CD4-positive, alpha-beta T cell treated with Interleukin-21 for 1 hour (primary cell): ENCODE data around the gene KDELR3.
A peak's percentile ranks its signal among the peaks of the same experiment; 100 is the strongest.
"Not testable (repeated sequence)": the region's sequence is repeated elsewhere in the genome, so short reads cannot be mapped to it uniquely, and the experiment has no call there.

Experiments
- DNase-seq: peaks from one replicate; pipeline ENCODE4 v3.0.0-alpha.2; 2020

Gene KDELR3

DNA sequence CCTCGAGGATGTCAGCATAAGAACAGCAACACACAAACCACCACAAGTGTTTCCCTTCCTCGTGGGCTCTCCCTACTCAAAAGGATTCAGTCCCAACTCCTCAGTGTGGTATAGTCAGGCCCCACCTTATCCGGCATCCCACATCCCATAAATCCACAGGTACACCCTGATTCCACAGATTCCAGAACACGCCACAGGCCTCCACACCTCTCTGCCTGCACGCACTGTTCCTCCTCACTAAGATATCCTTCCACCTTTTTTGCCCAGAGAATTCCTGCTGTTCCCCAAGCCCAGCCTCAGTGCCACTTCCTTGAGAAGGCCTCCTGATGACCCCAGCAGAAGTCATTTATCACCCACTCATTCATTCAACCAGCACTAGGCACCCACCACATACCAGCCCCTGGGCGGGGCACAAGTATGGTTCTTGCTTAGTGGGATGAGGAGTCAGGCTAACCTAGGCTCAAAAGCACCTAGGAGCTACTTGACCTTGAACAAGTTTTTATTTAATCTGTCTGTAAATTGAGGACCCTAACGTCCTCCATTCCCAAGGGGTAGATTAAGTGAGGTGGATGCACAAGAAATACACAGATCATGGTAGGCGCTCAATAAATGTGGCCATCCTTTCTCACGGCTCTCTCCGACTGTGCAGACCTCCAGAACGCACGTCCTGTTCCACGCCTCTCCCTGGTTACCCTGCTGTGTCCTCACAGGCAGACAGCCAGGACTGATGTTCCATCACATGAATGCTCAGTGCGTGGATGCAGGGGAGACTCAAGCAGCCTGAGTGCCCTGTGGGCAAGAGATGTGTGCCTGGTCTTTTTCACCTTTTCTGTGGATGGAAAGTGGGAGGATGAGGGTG is 10.8 kb upstream of the KDELR3 start:
- DNase-seq: no peak

DNA sequence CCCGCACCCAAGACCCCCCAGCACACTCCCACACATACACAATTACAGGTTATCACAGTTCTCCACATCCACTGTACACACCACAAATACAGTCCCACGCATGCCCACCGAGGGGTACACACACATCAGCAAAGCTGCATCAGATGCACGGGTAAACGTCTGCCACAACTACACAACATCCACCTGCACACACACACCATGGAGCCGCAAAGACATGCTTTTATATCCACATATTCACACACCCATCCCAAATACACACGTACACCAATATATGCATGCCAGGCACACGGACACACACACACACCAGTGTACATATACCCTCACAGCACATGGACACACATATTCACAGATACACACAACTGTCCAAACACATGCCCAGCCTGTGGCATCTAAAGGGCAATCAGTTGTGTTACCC is 7.5 kb upstream of the KDELR3 start:
- no peak for DNase-seq

DNA sequence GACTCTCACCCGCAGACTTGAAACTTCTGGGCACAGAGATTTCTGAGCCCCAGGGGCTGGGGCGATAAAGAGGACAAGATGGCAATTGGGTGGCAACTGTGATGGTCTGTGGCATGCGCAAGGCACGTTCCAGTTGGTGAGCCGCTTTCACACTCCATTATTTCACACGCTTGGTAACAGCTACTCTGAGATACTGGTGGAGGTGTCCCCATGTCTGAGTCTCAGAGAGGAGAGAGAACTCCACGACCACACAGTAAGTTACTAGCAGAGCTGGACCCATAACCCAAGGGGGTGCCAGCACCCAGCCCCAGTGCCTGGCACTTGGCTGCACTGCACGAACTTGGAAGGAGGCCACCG is 6.9 kb upstream of the KDELR3 start:
- DNase-seq: no peak

DNA sequence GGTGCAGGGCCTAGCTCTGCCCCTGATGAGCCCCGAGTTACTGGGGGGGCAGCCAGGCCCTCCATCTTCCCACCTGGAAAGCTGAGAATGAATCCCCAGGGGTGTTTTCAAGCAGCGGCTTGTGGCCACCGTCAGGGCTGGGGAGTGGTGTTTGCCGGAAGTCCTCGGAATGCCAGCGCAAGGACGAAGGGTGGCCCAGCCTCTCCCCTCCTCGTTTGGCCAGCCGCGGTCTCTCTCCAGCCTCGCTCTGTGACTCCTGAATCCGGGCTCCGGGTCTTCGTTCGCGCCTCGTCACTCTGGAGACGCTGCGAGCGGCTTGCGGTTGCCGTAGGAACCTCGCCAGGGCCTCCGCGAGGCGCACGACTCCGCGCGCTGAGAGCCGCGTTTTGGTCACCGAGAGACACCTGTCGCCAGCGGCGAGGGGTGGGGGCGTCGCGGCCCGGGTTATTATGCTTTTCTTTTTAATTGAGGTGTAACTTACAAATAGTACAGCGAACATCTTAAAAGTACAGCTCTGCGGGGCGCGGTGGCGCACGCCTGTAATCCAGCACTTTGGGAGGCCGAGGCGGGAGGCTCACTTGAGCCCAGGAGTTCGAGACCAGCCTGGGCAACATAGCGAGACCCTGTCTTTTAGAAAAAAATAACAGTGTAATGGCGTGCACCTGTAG is 6.3 kb upstream of the KDELR3 start:
- DNase-seq: peak; percentile 51

DNA sequence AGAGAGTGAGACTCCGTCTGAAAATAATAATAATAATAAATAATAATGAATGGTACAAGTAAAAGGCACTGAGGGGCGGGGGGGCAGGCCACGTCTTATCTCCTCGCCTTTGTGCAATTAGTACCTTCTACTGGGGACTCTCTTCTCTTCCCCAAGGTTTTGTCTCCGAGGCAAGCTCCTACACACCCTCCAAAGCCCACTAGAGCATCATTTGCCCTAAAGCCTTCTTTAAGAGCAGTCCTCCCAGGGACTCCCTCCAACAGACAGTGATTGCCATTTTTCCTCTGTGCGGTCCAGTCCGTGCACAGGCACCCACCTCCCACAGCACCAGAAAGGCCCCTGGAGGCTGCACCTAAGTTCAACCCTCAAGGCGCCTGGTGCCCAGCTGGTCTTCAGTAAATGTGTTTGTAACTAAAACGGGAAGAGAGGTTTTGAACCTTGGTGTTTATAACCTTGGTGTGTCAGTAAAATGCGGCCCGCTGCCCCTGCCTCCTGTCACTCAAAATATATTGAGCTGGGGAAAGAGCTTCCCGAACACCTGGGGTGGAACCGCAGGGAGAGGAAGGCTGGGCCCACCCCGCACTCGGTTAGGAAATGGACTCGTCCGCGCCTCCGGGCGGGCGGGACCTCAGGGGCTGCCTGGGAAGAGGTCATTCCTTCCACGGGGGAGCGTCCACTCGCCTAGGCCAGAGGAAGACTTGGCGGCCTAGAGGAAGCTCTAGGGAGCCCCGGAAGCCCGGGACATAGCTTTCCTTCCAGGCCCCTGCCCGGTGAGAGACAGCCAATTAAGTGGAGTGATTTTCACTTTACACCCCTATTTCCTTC is 4.7 kb upstream of the KDELR3 start:
- no peak for DNase-seq

DNA sequence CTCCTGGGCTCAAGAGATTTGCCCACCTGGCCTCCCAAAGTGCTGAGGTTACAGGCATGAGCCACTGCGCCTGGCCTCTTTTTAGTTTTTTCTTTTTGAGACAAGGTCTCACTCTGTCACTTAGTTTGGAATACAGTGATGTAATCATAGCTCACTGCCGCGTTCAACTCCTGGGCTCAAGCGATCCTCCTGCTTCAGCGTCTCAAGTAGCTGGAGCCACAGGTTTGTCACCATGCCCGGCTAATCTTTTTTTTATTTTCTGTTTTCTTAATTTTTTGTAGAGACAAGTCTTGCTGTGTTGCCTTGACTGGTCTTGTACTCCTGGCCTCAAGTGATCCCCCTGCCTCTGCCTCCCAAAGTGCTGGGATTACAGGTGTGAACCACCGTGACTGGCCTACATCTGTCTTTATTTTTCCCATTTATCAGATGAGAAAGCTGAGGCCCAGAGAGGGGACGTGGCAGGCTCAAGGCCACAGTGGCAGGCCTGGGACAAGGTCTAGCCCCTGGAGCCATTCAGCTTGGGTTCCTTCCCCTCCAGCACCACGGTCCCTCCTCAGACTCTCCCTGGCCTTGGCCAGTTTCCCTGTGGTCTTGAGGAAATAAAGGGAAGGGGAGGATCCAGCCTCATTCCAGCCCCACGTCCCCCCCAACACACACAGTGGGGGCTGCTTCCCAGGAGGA is 2.8 kb upstream of the KDELR3 start:
- DNase-seq: no peak

DNA sequence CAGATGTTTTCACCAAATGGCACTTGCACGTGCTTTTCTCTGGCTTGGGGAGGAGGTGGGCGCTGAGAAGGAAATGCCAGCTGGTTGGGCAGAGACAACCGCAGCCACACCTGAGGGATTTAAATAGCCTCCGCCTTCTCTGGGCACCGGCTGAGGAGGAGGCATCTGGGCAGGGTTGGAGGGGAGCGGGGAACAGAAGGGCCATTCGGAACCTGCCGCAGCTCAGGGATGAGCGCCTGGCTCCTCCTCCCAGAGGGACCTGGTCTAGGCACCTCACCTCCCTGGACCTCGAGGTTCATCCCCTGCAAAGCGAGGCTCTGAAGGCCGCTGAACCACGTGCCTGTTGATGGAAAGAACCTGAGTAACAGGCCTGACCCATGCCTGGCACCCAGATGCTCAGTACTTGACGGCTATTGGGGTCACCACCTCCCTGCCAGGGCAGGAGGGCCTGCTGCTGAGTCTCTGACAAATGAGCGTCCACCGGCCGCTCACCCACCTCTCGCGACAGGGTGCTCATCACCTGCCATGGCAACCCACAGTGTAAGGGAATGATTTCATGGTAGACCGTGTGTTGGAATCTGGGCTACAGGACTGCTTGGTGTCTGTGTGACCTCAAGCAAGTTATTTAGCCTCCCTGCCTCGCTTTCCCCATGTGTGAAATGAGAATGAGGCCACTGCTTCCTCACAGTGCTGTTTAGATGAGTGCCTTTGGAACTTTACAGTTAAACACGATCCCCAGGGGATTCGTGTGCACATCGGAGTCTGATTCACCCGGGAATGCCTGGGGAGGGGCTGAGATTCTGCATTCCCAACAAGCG is 2.0 kb upstream of the KDELR3 start:
- DNase-seq: no peak

DNA sequence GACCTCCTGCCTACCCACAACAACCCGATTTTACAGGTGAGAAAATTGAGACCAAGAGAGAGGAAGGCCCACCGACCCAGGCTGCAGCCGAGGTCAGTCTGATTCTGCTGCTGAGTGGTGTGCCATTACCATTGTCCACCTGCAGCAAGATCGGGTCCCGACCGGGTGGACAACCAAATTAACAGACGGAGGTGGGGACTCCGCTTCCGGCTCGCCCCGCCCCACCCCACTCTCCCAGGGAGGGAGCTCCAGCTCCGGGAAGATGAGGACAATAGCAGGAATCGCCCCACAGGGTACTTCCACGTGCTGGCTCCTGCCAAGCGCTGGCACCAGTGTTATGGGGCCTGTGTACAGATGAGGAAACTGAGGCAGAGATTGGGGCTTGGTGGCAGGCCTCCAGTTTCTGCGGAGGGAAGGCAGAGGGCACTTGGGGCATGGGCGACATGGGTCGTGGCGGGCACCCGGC is 425 bp upstream of the KDELR3 start:
- DNase-seq: no peak

DNA sequence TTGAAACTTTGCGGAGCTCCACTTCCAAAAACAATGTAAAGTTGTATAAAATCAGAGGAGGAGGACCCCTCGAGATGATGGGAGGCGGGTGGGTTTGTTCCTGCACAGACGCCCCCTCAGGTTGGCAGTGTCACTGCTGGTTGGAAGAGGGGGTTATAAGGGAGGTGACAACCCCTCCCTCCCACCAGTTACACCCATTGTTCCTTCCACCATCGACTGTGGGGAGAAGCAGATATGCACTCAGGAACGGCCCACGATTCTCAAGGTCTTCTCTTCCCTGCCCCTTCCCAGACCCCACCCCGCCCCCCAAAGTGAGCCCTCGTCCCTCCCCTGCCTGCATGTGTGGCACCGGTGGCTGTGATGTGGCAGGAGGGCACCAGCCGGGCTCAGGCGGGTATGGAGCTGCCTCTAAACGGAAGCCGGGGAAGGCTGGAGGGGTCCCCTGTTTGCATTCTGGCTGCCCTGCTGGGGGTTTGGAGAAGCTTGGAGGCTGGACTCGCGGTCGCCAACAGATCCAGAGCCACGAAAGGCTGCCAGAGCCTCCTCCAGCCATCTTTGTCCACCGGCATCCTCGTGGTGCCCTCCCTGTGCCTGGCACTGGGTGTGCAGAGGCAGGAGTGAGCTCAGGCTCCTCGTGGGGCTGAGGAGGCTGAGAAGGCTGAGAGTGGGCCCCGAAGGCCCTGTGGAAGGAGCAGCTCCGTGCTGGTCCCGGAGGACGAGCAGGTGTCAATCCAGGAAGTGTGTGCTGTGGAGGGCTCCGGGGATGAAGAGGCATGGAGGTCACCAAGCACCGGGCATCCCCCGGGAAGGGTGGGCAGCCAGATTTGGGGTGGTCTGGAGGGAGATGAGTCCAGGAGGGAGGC is 778 bp downstream of the KDELR3 start:
- DNase-seq: no peak

DNA sequence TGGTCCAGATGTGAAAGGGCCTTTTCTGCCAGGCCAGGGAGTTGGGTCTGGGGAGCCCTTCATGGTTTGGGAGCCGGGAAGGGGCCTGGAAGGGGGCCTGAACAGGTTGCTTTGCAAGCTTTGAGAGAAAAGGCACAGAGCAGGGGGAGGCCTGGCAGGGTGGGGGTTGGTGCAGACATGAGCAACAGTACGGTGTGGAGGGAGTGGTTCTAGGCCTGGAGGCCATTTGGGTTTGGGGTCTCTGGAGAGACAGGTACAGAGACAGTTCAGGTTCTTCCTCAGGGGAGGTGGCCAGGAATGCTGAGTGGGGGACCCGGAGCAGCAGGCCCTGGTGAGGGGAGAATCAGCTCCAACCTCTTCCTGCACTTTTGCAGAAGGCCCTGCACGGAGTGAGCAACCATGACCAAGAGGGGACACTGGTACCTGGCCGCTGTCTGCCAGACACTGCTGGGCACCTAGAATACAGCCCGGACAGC is 1.4 kb downstream of the KDELR3 start:
- DNase-seq: no peak

DNA sequence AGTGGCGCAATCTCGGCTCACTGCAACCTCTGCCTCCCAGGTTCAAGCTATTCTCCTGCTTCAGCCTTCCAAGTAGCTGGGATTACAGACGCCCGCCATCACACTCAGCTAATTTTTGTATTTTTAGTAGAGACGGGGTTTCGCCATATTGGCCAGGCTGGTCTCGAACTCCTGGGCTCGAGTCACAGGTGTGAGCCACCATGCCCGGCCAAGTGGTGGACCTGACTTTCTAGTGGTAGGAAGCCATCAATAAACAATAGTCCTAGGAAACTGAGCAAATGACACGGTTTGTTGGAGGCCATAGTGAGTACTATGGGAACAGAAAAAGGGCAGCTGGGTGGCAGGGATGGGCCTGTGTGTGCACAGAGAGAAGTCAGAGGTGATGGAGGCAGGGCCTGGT is 2.3 kb downstream of the KDELR3 start:
- not testable (repeated sequence) for DNase-seq

DNA sequence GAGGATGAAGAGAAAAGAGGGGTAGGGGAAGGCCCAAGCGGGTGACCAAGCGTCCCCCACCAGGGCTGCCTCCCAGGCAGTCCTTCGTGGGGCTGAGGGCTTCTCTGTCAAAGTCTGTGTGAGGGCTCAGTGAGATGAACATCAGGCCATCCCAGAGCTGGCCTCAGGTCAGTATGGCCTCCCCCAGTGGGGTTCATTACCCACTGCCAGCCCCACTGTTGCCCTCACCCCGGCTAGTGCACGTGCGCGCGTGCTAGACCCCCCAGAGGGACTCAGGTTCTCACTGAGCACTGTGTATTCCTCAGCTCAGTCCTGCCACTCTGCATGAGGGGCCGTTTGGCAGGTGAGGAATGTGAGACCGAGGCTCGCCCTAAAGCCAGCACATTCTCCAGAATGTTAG is 3.3 kb downstream of the KDELR3 start:
- DNase-seq: no peak

DNA sequence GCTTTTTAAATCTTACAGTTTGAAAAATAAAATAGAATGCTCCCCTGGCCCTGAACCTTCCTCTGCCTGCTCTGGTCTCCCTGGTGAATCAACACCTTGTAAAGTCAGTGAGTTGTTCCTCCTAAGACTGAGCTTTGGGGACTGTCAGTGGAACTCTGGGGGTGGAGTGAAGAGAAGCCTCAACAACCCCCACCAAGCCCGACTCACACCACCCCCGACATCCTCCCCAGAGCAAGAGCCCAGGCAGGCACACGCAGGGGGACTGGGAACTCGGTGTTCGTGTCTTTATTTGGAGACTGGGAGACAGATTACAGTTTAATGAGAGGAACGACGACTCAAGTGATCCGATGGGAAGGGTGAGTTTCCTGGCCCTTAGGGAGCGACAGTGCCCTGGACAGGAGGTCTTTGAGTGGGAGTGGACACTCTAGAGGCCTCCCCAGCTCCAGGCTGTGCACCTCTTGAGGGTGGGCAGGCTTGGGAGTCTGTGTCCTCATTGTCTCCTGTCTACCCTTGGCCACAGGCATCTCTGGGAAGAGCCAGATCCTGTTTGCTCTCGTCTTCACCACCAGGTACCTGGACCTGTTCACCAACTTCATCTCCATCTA is 6.2 kb downstream of the KDELR3 start:
- no peak for DNase-seq

DNA sequence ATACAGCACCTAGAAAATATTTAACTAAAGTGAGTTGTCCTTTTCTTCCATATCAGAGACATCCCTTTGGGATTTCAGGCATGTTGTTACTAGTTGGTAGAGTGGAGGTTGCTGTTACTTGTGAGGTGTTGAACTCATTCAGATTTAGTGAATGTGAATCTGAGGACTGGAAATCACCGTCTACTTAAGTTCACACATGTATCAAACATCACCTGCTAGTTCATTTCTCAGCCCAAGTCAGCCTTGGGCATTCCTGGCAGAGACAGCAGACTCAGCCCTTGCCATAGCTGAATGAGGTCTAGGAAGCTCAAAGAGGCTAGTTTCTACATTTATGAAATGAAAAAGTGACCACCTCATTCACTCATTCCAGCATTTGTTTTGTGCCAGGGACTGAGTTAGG is 9.7 kb downstream of the KDELR3 start:
- DNase-seq: no peak

DNA sequence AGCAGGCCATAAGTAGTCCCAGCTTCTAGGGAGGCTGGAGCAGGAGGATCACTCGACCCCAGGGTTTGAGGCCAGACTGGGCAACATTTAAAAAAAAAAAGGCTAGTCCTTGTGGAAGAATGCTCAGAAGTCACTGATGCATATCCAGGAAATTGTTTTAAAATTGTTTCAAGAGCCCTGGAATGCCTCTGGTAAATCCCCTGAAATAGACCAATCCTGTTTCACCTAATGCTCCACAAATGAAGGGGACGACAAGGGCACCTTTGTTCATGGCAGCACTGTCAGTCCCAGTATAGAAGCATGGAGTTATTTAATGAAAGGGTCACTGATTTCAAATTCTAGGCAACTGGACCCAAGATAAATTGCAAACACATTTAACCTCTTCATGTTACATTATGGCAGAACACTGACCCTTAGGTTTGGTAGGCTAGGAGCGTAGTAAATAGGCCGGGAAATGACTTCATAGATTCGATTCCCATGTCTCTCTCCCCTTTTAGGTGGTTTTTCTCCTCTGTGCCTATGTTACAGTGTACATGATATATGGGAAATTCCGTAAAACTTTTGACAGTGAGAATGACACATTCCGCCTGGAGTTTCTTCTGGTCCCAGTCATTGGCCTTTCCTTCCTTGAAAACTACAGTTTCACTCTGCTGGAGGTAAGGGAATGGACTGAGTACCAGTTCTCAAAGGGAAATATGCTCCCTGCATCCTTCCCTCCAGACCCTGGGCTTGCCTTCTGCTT is 11.4 kb downstream of the KDELR3 start:
- no peak for DNase-seq

DNA sequence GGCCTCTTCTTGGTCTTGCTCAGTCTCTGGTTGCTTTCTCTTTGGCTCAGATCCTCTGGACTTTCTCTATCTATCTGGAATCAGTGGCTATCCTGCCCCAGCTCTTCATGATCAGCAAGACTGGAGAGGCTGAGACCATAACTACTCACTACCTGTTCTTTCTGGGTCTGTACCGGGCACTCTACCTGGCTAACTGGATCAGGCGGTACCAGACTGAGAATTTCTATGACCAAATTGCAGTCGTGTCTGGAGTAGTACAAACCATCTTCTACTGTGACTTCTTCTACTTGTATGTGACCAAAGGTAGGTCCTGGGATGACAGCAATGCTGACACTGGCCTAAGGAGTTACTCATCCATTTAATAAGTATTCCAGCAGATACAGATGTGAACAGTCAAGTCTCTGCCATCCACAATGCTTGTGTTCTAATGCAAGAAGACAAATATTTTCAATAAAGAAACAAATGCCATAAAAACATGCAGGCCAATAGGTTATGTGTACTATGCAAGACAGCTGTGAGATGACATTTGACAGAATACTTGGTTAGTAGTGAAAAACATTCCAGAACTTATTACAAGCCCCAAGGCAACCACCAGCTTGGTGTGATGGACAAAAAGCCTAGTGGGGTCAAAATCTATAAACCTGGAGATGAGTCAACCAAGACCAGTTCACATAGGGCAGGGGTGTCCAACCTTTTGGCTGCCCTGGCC is 13.4 kb downstream of the KDELR3 start:
- DNase-seq: no peak

DNA sequence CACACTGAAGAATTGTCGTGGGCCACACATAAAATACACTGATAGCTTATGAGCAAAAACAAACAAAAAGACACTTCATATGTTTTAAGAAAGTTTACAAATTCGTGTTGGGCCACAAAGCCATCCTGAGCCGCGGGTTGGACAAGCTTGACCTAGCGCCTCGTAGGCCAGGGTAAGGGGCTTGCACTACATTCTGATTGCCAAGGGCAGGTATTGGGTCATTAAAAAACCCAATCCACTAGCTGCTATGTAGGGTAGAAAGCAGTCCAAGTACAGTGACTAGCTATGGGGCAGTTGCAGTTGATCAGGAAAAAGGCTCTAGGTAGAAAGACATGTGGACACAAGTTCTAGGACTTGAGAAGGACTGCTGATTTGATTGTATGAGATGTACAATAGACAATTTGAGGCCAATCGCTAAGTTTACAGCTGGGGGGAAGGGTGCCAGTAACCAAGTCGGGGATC is 14.0 kb downstream of the KDELR3 start:
- no peak for DNase-seq

DNA sequence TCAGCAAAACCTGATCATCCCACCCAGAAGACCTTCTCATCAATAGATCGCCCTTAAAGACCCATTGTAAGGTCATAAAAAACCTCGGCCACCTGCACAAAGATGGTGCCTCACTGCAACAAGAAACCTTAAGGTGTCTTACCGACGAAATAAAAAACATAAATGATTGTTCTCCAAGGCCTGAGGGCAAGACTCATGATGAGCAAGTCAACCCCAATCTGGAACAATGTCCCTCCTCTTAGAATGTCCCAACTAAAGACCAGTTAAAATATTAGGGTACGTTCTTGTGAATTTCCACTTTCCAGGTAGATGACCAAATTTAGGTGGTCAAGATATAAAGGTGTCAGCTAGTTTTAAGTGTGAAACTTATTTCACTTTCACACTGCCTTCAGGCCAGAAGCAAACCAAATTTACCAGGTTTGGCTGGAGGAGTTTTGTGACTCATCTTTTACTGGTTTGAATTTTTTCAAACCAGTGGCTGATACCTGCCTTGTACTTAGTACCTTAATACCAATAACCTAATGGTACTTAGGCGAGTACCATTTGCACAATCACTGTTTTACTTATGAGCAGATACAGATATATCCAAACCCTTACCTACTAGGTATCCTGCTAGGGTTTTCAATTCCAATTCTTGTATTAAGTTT is 14.9 kb downstream of the KDELR3 start:
- DNase-seq: no peak
